T-helper 1 cell (primary cell): ENCODE measurements around the gene RESP18.
A peak's percentile ranks its signal among the peaks of the same experiment; 100 is the strongest.

Source experiments
- DNase-seq, 5 donors: peaks; one replicate each; pipeline ENCODE4 v3.0.0-alpha.2; 2012 to 2020
- total RNA-seq, 4 donors: gene quantifications; one replicate each; lab custom pipeline; 2026; lab: John Stamatoyannopoulos, UW

RESP18 gene
- total RNA-seq = 0 reads per million in 4 donors

- DNase-seq = no peak
Observed at GRCh38 chr2:219332542-219332941, at the start of gene RESP18. Gene RESP18, minus strand, starts transcription at chr2:219332744.

- no peak for DNase-seq
Observed at GRCh38 chr2:219381448-219381847, 48.9 kb upstream of the RESP18 start.

GRCh38 chr2:219380926-219381325 lies 48.4 kb upstream of the RESP18 start:
- no peak for DNase-seq

- DNase-seq = no peak
Observed at GRCh38 chr2:219378163-219378851, 45.8 kb upstream of the RESP18 start.

GRCh38 chr2:219369447-219369861 lies 36.9 kb upstream of the RESP18 start:
- DNase-seq = no peak

- DNase-seq = no peak
Observed at GRCh38 chr2:219368690-219369191, 36.2 kb upstream of the RESP18 start.

GRCh38 chr2:219362524-219363164 lies 30.1 kb upstream of the RESP18 start:
- DNase-seq = peak in 1 of 5 donors; percentile 35

GRCh38 chr2:219362072-219362471 lies 29.5 kb upstream of the RESP18 start:
- no peak for DNase-seq

GRCh38 chr2:219358170-219359075 lies 25.9 kb upstream of the RESP18 start:
- no peak for DNase-seq

- DNase-seq = no peak
Observed at GRCh38 chr2:219356834-219357233, 24.3 kb upstream of the RESP18 start.

- no peak for DNase-seq
Observed at GRCh38 chr2:219354582-219354981, 22.0 kb upstream of the RESP18 start.

- no peak for DNase-seq
Observed at GRCh38 chr2:219353129-219353528, 20.6 kb upstream of the RESP18 start.

- peak in 4 of 5 donors; percentile 36 to 62 (median 42) for DNase-seq
Observed at GRCh38 chr2:219352448-219353023, 20.0 kb upstream of the RESP18 start.

- DNase-seq = no peak
Observed at GRCh38 chr2:219350710-219351221, 18.2 kb upstream of the RESP18 start.

GRCh38 chr2:219350215-219350614 lies 17.7 kb upstream of the RESP18 start:
- DNase-seq = no peak

GRCh38 chr2:219344751-219345430 lies 12.3 kb upstream of the RESP18 start:
- no peak for DNase-seq

GRCh38 chr2:219335373-219335786 lies 2.8 kb upstream of the RESP18 start:
- no peak for DNase-seq

GRCh38 chr2:219334076-219334475 lies 1.5 kb upstream of the RESP18 start:
- DNase-seq = no peak

- no peak for DNase-seq
Observed at GRCh38 chr2:219331560-219332213, 857 bp downstream of the RESP18 start.

GRCh38 chr2:219327719-219328118 lies 4.8 kb downstream of the RESP18 start:
- DNase-seq = no peak

GRCh38 chr2:219325657-219326315 lies 6.8 kb downstream of the RESP18 start:
- DNase-seq = no peak
